Adrenal gland (tissue), 12 donors: ENCODE results near the gene IL1RAPL1. TPM values are rescaled to one million over a fixed set of nuclear protein-coding genes. Genes with fewer than 3 reads are reported as not detected.

Source experiments
- DNase-seq, 7 donors: peaks; one replicate each; pipeline ENCODE4 v3.0.0-alpha.2; 2019 to 2020
- H3K27ac ChIP-seq, 5 donors: fragments of 200-600 bp; sonication (generic) in 4 of 5; 1 replicate in 3 of 5; 2 replicates in 2 of 5; pipeline versions ENCODE4 v1.5.1 to v1.8.0; 2016 to 2020; ENCODE audit warnings: mild to moderate bottlenecking in 1 of 5
- H3K27me3 ChIP-seq: fragments of 200-600 bp; 2 replicates; pipeline ENCODE4 v1.8.0; 2021
- H3K36me3 ChIP-seq, 2 donors: fragments of 200-600 bp; replicated peaks in 1 of 2; 1 replicate in 1 of 2; 2 replicates in 1 of 2; pipeline versions ENCODE4 v1.5.1 to v1.8.0; 2018 to 2022
- H3K4me1 ChIP-seq, 2 donors: fragments of 200-600 bp; replicated peaks in 1 of 2; 1 replicate in 1 of 2; 2 replicates in 1 of 2; pipeline versions ENCODE4 v1.5.1 to v1.8.0; 2018 to 2021
- H3K4me3 ChIP-seq, 4 donors: fragments of 200-600 bp; sonication (generic) in 3 of 4; one replicate each; pipeline ENCODE4 v1.5.1; 2016 to 2018
- H3K9me3 ChIP-seq, 3 donors: fragments of 200-600 bp; sonication (generic) in 1 of 3; replicated peaks in 1 of 3; 1 replicate in 2 of 3; 2 replicates in 1 of 3; pipeline versions ENCODE4 v1.5.1 to v1.8.0; 2016 to 2021
- CTCF ChIP-seq, 6 experiments: fragments of 450-650 bp in 4 of 6; fragments of 200-600 bp in 2 of 6; sonication (generic) in 1 of 6; IDR thresholded peaks; 1 replicate in 5 of 6; 2 replicates in 1 of 6; pipeline versions ENCODE4 v1.5.1 to v1.8.0; 2016 to 2021; ENCODE audit warnings: antibody characterized with exemption in 6 of 6, mild to moderate bottlenecking in 2 of 6, moderate library complexity in 1 of 6
- POLR2A ChIP-seq, 2 donors: fragments of 450-650 bp; IDR thresholded peaks; one replicate each; pipeline ENCODE4 v1.6.1; 2017; ENCODE audit warnings: antibody characterized with exemption in 2 of 2, mild to moderate bottlenecking in 2 of 2, moderate library complexity in 1 of 2
- WGBS, 4 donors: extraction: QIAGEN DNeasy Blood & Tissue Kit in 2 of 4; methylation state at CpG; one replicate each; pipeline versions ENCODE4 v1.1.5 to v1.1.7; 2013 to 2017; 5-methylcytosine and 5-hydroxymethylcytosine counted together
- intact Hi-C, 2 donors: fragments of 100-400 bp; cut with DNase I; formaldehyde crosslinking; loops; one replicate each; pipeline versions ENCODE4 v1.14.1 to v1.15.0; 2022 to 2023
- polyA plus RNA-seq, 3 donors: library from polyadenylated mRNA; stranded (reverse); fragments of 200-250 nt in 2 of 3; fragments of 350-450 nt in 1 of 3; fragmentation: Illumina TruSeq in 1 of 3; extraction: RNeasy Lipid Tissue Mini Kit (QIAGEN cat#74804) in 1 of 3; gene quantifications; one replicate each; pipeline ENCODE4 v1.2.3, GENCODE V29; 2013 to 2014
- total RNA-seq, 9 donors: library from RNA; depleted of rRNA in 4 of 9; stranded (reverse); fragments of >200 nt in 4 of 9; fragments of 120-200 nt in 1 of 9; fragmentation: NEBNext Ultra II Directional in 1 of 9; extraction: Animal tissue kit (Norgen Biotek cat#: 25700) in 1 of 9; gene quantifications; one replicate each; pipeline versions ENCODE4 v1.1.0 to v1.2.4, GENCODE V29; 2013 to 2023
- donor health status: healthy with polysubstance abuse.
- donor health status: Bipolar disorder and iron deficiency.
- donor health status: DM: yes; HTN: yes; CAD: no.
- donor health status: DM: no; HTN: no; CAD: no.
- donor health status: DM: no; HTN: no; CAD: no.
- donor health status: DM: yes; HTN: yes; CAD: no.

Gene IL1RAPL1
- total and polyA plus RNA-seq, 12 donors, result 1.1 TPM; not detected in 11

- no peak for DNase-seq
- 65 to 84% (median 73%) methylated on average over 3 of the region's 3 CpGs for WGBS, 4 donors
- TF ChIP-seq CTCF (IDR thresholded peaks at IDR 0.05) (no peak), POLR2A (IDR thresholded peaks at IDR 0.05) (no peak)
- intact Hi-C loops, result no loop called here
- H3K4me1 ChIP-seq, result no peaks in the 10 kb centered on the region
- H3K4me3 ChIP-seq, result no peak overlapping the region
- H3K27ac ChIP-seq, result no peak overlapping the region
- H3K36me3 ChIP-seq, result no peaks in the 10 kb centered on the region
- peaks cover 10% of the 10 kb centered on the region for H3K27me3 ChIP-seq
- no peaks in the 10 kb centered on the region for H3K9me3 ChIP-seq
Observed at GRCh38 chrX:29690061-29690460, 1102.8 kb downstream of the IL1RAPL1 start.

GRCh38 chrX:29691044-29691443 lies 1103.8 kb downstream of the IL1RAPL1 start:
- Histone ChIP-seq H3K4me3 (no peak overlapping the region), H3K36me3 (no peaks in the 10 kb centered on the region), H3K27me3 (peaks cover 11% of the 10 kb centered on the region), H3K4me1 (no peaks in the 10 kb centered on the region), H3K27ac (no peak overlapping the region), H3K9me3 (no peaks in the 10 kb centered on the region)
- 44 to 68% (median 56%) methylated on average over 3 of the region's 3 CpGs for WGBS, 4 donors
- no peak for DNase-seq
- intact Hi-C loops, result no loop called here
- no peak for TF ChIP-seq CTCF (IDR thresholded peaks at IDR 0.05)
- no peak for TF ChIP-seq POLR2A (IDR thresholded peaks at IDR 0.05)

- Histone ChIP-seq H3K27me3 (peaks cover 19% of the 10 kb centered on the region), H3K36me3 (no peaks in the 10 kb centered on the region), H3K4me1 (no peaks in the 10 kb centered on the region), H3K4me3 (no peak overlapping the region), H3K27ac (no peak overlapping the region), H3K9me3 (no peaks in the 10 kb centered on the region)
- no peak for TF ChIP-seq POLR2A (IDR thresholded peaks at IDR 0.05)
- TF ChIP-seq CTCF (IDR thresholded peaks at IDR 0.05), result no peak
- intact Hi-C loops, result no loop called here
- 50 to 66% (median 53%) methylated on average over 3 of the region's 3 CpGs for WGBS, 4 donors
- DNase-seq, result no peak
Observed at GRCh38 chrX:29693912-29694311, 1106.7 kb downstream of the IL1RAPL1 start.

GRCh38 chrX:29699239-29699638 lies 1112.0 kb downstream of the IL1RAPL1 start:
- Histone ChIP-seq H3K27ac (no peak overlapping the region), H3K4me3 (no peak overlapping the region), H3K36me3 (no peaks in the 10 kb centered on the region), H3K27me3 (peaks cover 13% of the 10 kb centered on the region), H3K9me3 (no peaks in the 10 kb centered on the region), H3K4me1 (no peaks in the 10 kb centered on the region)
- no peak for TF ChIP-seq CTCF (IDR thresholded peaks at IDR 0.05)
- TF ChIP-seq POLR2A (IDR thresholded peaks at IDR 0.05), result no peak
- 42 to 63% (median 53%) methylated on average over 1 of the region's 1 CpG for WGBS, 4 donors
- intact Hi-C loops, result no loop called here
- DNase-seq, result no peak
